Inflammatory macrophage treated with lipopolysaccharide for 4 hours (primary cell): ENCODE results near the gene CACNA2D4.
"Not testable (repeated sequence)": the region's sequence is repeated elsewhere in the genome, so short reads cannot be mapped to it uniquely, and the experiment has no call there.

Experiments
- DNase-seq: peaks from one replicate; pipeline ENCODE4 v3.0.0-alpha.2; 2020

The CACNA2D4 gene

DNA sequence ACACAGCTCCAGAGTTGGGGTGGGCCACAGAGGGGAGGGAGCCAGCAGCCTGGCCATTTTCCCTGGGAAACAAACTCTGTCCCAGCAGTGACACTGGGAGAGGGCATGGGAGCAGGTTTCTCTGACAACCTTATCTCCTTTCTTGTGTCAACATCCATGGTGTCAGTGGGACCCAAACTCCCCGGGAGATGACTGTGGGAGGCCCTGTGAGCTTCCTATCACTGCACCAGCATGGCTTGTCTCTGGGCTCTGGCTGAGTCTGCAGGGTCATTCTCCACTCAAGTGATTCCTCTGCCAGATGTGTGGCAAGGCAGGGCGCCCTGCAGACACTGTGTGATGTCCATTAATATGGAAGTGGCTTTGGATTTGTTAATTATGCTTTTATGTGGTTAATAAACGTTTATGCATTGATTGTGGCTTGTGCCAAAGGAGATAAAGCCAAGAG is 88.0 kb downstream of the CACNA2D4 start:
- DNase-seq: no peak

DNA sequence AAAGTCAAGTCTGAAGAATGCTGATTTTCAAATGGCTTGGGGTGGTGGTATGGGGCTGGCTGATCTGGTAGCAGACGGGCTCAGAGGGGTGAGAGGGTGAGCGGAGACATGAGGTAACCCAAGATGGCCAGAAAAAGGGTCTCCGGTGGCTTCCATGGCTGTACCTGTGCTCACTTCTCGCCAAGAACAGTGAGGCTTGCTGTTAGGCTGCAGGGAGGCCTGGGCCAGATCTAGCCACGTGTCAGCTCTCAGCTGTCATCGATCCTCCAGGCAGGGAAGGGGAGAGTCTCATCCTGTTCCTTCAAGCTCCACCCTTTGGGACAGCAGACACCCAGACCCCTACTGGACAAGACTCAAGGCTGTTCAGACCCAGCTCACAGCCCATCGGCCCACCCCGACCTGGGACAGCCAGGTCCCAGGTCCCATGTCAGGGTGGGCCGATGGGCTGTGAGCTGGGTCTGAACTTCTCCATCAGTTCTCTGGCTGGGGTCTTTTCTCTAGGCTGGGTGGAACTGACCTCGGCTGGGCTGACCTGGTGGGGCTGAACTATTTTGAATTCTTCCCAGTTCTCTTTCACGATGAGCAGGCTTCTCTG is 89.0 kb downstream of the CACNA2D4 start:
- DNase-seq: no peak

GRCh38 chr12:1828856-1829255 is 89.6 kb downstream of the CACNA2D4 start:
- no peak for DNase-seq

GRCh38 chr12:1827826-1828805 is 90.3 kb downstream of the CACNA2D4 start:
- no peak for DNase-seq

DNA sequence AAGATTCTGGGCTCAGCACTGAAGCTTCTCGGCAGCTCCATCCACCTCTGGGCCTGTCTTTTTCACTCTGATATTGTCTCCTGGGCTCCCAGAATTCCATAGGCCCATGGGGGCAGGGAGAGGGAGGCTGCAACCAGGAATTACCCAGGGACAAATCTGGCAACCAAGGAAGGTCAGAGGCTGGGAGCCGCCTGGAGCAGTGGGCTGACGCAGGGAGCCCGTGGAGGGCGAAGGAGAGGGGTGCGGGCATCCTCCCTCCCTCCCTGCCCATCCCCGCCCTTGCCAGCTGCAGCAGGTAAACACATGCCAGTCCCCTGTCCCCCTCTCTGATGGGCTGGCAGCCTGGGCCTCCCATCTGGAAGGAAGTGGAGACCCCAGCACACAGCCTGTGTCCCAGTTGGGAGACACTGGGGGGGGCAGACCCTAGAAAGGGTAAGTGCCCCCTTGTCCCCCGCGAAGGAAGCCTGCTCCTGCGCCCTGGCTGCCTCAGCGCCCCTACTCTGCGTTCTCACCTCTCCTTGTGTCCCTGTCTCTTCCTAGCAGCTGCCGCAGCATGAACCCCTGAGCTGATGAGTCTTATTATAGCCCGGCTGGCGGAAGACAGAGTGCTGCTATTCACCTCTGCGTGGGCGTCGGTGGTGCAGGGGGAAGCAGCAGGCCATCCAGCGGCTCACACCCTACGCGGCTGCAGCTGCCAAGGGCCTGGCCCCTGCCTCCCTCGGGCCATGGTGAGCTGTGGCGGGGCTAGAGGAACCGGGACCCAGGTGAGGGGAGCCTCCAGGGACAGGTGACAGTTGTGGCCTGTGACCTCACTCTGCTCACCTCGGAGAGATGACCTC is 91.4 kb downstream of the CACNA2D4 start:
- no peak for DNase-seq

DNA sequence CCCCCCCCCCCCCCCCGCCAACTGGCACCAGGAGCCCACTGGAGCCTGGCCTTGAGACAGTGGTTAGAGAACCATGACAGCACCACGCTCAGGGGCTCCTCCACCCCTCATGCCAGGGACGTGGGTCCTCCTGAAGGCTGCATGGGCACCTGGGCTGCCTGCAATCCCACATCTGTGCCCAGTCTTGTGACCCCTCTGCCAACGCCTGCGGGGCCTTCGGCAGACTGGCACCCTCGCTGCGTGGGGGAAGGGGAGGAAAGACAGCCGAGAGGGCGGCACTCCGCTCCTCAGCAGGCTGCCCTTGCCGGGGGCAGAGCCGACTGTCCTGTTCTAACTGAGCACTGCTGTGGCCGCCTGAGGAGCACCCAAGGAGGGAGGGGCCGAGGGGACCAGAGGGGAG is 92.1 kb downstream of the CACNA2D4 start:
- no peak for DNase-seq

GRCh38 chr12:1825382-1826102 is 92.9 kb downstream of the CACNA2D4 start:
- DNase-seq: no peak

GRCh38 chr12:1823237-1823636 is 95.2 kb downstream of the CACNA2D4 start:
- DNase-seq: no peak

DNA sequence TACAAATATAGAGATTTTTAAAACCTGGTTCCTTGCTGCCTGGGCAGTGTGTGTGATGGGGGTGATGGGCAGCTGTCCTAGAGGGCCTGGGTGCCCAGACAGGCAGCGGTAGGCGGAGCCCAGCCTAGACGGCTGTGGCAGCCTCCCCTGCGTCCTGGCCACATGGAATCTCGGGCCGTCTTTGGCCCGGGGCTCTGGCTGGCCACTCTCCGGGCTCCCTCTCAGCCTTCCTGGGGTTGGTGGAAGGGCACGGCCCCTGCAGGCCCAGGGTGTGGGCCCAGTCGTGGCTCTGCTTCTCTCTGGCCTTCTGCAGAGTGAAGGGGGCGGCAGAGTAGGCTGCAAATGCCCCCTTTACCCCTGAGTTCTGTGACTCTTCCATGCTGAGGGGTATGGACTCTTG is 95.8 kb downstream of the CACNA2D4 start:
- no peak for DNase-seq

GRCh38 chr12:1821805-1822204 is 96.6 kb downstream of the CACNA2D4 start:
- no peak for DNase-seq

- DNase-seq: no peak
Observed at GRCh38 chr12:1820896-1821291, 97.6 kb downstream of the CACNA2D4 start.

GRCh38 chr12:1820191-1820895 is 98.1 kb downstream of the CACNA2D4 start, which contains the start of gene LRTM2:
Gene LRTM2 (plus strand): TSS chr12:1820565. CDS start chr12:1828149, 7,584 bp downstream.
- no peak for DNase-seq

DNA sequence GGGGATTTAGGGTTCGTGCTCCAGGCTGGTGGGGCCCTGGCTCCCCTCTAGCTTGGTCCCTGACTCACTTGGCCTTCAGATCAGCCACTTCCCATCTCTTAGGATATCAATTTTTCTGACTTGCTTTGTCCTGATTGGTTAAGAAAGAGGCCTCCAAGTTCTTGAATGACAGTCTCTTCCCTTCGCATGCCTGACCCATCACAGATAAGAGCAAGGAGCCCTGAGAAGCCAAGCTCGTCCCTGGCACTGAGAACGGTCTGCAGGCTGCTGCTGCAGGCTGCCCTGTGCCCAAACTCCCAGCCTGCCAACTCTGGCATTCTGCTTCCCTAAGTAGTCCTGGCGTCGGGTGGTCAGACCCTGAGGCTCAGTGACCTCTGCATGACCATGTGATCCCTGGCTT is 98.9 kb downstream of the CACNA2D4 start:
- no peak for DNase-seq

GRCh38 chr12:1819050-1819449 is 99.4 kb downstream of the CACNA2D4 start:
- DNase-seq: no peak

DNA sequence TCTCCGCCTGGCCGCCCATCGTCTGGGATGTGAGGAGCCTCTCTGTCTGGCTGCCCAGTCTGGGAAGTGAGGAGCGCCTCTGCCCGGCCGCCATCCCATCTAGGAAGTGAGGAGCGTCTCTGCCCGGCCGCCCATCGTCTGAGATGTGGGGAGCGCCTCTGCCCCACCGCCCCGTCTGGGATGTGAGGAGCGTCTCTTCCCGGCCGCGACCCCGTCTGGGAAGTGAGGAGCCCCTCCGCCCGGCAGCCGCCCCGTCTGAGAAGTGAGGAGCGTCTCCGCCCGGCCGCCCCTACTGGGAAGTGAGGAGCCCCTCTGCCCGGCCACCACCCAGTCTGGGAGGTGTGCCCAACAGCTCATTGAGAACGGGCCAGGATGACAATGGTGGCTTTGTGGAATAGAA is 100.5 kb downstream of the CACNA2D4 start:
- DNase-seq: not testable (repeated sequence)

GRCh38 chr12:1816730-1817348 is 101.6 kb downstream of the CACNA2D4 start:
- DNase-seq: no peak

GRCh38 chr12:1815814-1816729 is 102.4 kb downstream of the CACNA2D4 start:
- no peak for DNase-seq

DNA sequence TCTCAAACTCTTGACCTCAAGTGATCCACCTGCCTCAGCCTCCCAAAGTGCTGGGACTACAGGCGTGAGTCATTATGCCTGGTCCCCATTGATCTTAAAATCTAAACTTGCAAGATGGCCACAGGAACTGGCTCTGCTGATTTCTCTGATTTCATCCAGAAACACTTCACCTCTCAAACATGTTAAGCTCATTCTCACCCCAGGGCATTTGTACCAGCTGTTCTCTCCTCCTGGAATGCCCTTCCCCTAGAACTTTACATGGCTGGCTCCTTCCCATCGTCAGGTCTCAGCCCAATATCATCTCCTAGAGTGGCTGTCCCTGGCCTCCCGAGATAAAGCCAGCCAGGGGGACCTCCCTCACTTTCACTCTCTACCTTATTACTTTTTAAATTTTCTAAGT is 103.3 kb downstream of the CACNA2D4 start:
- DNase-seq: no peak

- peak; percentile 40 for DNase-seq
Observed at GRCh38 chr12:1814266-1814665, 104.2 kb downstream of the CACNA2D4 start.

DNA sequence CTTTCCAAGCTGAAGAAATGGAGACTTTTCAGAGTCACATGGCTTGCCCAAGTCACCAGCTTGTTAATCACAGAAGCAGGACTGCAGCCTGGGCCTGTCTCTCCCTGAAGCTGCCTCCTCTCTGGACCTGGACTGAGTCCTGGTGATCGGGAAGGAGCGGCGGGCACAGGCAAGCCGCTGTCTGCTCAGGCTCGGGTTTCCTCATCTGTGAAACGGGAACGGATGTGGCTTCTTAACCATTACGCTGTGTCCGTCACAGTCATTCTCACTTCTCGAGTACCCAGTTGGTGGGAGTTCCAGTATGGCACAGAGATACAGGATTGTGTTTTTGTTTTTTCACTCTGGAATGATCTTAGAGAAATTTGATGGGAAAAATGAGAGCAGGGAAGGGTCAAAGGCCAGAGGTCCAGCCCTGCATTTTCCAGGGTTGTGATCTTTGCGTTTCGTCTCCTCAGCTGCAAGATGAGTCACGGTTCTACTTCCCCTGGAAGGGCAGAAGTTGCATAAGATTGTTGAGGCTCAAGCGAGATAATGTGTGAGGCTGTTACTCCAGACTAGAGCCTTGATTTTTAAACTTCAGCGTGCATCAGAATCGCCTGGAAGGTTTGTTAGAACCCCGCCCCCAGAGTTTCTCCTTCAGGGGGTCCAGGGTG is 105.7 kb downstream of the CACNA2D4 start:
- peak; percentile 91 for DNase-seq
